GM19240 (cell line): ENCODE results near the gene OR10H1.
"Not testable (repeated sequence)": the region's sequence is repeated elsewhere in the genome, so short reads cannot be mapped to it uniquely, and the experiment has no call there.

Source experiments
- DNase-seq: peaks from one replicate; pipeline ENCODE4 v3.0.0; 2011; ENCODE audit warnings: low spot score; ENCODE audit not compliant: insufficient read length

Gene OR10H1

DNA sequence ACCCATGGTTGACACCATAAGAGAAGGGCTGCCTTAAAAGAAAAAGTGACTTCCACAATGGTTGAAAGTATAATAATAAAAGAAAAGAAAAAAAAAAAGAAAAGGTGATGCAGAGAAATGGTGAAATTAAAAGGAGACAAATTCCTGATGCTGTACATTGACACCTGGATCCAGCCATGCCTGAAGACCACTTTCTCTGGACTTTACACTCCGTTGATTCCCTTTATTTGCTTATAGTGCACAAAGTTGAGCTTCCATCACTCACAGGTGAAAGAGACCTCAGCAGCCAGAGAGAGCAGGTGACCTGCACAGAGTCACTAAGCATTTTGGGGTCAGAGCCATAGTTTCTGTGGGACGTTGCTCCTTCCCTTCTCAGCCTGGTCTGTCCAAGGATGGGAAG lies 40.2 kb downstream of the OR10H1 start:
- DNase-seq = no peak

DNA sequence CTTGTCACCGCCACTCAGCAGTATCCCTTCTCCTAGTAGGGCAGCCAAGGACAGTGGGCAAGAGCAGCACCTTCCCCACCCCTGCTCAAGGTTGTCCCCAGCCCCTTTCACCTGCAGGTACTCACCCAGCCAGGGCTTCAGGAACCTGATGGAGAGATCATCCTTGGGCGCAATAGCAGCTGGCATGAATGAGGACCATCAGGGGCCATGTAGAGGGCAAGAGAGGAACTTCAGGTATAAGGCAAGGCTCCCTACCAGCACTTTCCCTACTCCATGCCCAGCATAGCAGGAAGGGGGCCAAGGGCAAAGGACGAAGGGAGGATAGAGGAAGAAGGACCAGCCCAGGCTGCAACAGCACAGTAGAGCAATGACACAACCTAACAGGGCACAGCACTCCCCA lies 41.3 kb downstream of the OR10H1 start:
- DNase-seq = not testable (repeated sequence)

DNA sequence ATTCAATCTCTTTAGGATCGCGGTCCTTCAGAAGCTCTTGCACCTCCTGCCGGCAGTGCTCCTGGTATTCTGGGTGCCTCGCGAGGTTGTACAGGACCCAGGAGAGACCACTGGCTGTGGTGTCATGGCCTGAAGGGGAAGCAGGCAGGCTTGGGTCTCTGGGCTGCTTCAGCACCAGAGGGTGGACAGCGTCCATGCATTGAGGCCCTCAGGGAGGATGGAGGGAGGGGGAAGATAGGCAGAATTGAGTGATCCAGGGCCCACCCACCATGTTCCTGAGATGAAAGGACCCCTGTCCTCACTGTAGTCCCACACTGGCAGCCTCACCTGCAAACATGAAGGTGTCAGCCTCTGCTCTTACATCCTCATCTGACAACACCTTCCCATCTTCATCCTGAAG lies 45.9 kb downstream of the OR10H1 start:
- DNase-seq = no peak

DNA sequence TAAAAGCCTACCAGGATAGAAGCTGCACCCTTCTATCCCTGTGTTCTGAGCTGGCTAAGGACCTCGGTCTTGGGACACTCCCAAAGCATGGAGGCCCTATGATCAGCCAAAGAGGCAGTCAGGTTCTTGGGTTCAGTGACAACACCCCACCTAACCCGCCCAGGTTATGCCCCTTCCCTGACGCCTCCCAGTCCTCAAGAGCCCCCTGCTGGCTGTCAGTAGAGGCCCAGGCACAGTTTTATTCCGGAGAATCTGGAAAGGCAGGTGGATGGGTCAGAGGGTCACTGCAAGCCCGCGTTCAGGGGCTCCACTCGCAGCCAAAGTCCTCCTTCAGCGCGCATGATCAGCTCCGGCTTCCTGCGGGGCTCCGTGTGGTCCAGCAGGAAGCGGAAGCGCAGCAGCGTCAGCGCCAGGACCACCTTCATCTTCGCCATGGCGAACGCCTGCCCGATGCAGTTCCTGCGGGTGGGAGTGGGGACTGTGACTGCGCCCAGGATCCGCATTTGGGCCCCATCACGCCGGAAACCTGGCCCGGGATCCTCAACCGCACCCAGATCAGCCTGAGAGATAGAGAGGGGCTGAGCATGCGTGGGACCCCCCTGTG lies 55.4 kb downstream of the OR10H1 start:
- DNase-seq = no peak

DNA sequence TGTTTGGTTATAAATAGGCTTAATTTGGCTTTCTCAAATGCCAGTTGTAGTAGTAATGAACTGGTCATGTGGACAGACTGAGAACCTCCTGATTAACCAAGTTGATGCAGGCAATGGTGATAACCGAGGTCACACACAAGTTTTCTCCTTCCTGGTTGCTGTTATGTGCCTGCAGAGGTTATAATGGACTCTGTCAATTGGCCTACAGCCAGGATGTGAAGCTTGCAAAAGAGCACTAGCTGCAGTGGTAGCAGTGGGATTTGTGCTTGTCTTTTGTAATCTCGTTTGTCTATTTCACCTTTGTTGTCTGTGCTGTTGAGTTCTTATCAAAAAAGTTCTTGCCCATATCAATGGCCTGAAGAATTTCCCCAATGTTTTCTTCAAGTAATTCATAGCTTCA lies 57.1 kb downstream of the OR10H1 start:
- DNase-seq = no peak
